Muscle layer of colon (tissue), 2 donors: ENCODE measurements around the gene MUC2.

Experiments
- H3K27ac ChIP-seq: one replicate; pipeline ENCODE4 v1.7.0; 2013; ENCODE audit warnings: low read depth, mild to moderate bottlenecking, low read length, moderate library complexity
- H3K27me3 ChIP-seq, 2 donors: one replicate each; pipeline ENCODE4 v1.7.0; 2013; ENCODE audit warnings: low read length in 2 of 2, mild to moderate bottlenecking in 2 of 2; ENCODE audit not compliant: insufficient read depth in 2 of 2, control insufficient read depth in 1 of 2
- H3K36me3 ChIP-seq: one replicate; pipeline ENCODE4 v1.7.0; 2013; ENCODE audit warnings: mild to moderate bottlenecking, low read length; ENCODE audit not compliant: insufficient read depth
- H3K4me1 ChIP-seq: one replicate; pipeline ENCODE4 v1.7.0; 2013; ENCODE audit warnings: mild to moderate bottlenecking, low read length; ENCODE audit not compliant: insufficient read depth
- H3K4me3 ChIP-seq, 2 donors: one replicate each; pipeline ENCODE4 v1.7.0; 2013; ENCODE audit warnings: low read length in 2 of 2, low read depth in 1 of 2, mild to moderate bottlenecking in 1 of 2, moderate library complexity in 1 of 2
- H3K9ac ChIP-seq: one replicate; pipeline ENCODE4 v1.7.0; 2013; ENCODE audit warnings: low read length
- H3K9me3 ChIP-seq: one replicate; pipeline ENCODE4 v1.7.0; 2013; ENCODE audit warnings: mild to moderate bottlenecking, low read length
- donor health status: abdominal sarcoma.
- donor health status: Adenocarcinoma of cecum.

MUC2 gene

DNA sequence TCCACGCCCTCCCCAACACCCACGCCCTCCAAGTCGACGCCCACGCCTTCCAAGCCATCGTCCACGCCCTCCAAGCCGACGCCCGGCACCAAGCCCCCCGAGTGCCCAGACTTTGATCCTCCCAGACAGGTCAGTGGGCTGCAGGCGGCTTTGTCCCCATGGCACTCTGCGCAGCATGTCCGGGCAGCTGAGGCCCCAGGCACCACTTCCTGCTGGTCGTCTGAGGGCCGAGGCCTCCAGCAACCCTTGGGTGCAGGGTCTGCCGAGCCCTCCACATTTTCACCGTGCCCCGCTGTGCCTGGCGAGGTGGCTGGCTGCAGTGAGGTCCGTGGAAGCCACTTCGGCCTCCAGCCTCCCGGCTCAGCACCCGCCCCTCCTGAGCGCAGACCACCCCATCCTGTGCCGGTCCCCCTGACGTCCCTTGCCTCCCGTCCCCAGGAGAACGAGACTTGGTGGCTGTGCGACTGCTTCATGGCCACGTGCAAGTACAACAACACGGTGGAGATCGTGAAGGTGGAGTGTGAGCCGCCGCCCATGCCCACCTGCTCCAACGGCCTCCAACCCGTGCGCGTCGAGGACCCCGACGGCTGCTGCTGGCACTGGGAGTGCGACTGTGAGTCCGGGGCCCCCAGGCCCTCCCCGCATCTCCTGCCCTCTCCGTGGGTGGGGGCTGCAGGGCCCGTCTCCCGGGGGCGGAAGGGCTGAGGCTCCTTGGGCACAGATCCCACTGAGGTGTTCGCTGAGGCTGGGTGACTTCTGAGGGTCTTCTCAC lies 26.8 kb downstream of the MUC2 start:
- Histone ChIP-seq H3K4me3 (no peak overlapping the region), H3K9ac (no peak overlapping the region), H3K9me3 (no peaks in the 10 kb centered on the region), H3K36me3 (no peaks in the 10 kb centered on the region), H3K27me3 (no peaks in the 10 kb centered on the region), H3K27ac (no peak overlapping the region), H3K4me1 (no peaks in the 10 kb centered on the region)

DNA sequence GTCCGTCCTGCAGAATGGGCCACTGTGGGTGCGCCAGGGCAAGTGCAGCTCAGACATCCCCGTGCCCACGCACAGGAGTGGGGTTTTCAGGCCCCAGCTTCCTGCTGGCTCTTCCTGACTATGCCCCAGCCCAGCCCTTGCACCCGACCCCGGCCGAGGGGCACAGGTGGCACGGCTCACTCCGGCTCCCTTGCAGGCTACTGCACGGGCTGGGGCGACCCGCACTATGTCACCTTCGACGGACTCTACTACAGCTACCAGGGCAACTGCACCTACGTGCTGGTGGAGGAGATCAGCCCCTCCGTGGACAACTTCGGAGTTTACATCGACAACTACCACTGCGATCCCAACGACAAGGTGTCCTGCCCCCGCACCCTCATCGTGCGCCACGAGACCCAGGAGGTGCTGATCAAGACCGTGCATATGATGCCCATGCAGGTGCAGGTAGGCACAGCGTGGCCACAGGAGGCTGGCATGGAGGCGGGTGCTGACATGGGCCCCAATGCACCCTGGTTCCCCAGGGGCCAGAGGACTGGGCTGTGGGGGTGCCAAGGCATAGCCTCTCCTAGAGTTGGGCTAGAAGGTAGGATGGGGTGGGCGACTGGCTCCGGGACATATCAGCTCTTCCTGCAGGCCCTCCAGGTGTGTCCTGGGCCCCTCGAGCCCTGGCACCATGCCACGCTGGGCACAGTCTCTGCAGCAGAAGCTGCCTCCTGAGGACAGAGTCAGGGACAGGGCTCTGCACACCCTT lies 27.7 kb downstream of the MUC2 start:
- no peak overlapping the region for H3K27ac ChIP-seq
- H3K36me3 ChIP-seq = no peaks in the 10 kb centered on the region
- H3K4me1 ChIP-seq = no peaks in the 10 kb centered on the region

GRCh38 chr11:1102996-1103395 lies 28.3 kb downstream of the MUC2 start:
- no peaks in the 10 kb centered on the region for H3K9me3 ChIP-seq
- no peaks in the 10 kb centered on the region for H3K36me3 ChIP-seq
- no peak overlapping the region for H3K9ac ChIP-seq
- no peak overlapping the region for H3K27ac ChIP-seq
- peaks cover 0 to 4% of the 10 kb centered on the region in 2 donors for H3K27me3 ChIP-seq
- no peaks in the 10 kb centered on the region for H3K4me1 ChIP-seq
- H3K4me3 ChIP-seq = no peak overlapping the region

More for the DNA sequence above, 27.7 kb downstream of the MUC2 start:
- H3K9me3 ChIP-seq = no peaks in the 10 kb centered on the region
- H3K4me3 ChIP-seq = no peak overlapping the region
- H3K9ac ChIP-seq = no peak overlapping the region
- peaks cover 0 to 3% of the 10 kb centered on the region in 2 donors for H3K27me3 ChIP-seq

- Histone ChIP-seq H3K27ac (no peak overlapping the region), H3K36me3 (no peaks in the 10 kb centered on the region), H3K9ac (no peak overlapping the region), H3K27me3 (peaks cover 0 to 4% of the 10 kb centered on the region in 2 donors), H3K4me1 (no peaks in the 10 kb centered on the region), H3K9me3 (no peaks in the 10 kb centered on the region), H3K4me3 (no peak overlapping the region)
Measured at GRCh38 chr11:1103401-1104360, 29.0 kb downstream of the MUC2 start.

GRCh38 chr11:1104411-1105182 lies 29.9 kb downstream of the MUC2 start:
- Histone ChIP-seq H3K27ac (no peak overlapping the region), H3K9ac (no peak overlapping the region), H3K36me3 (no peaks in the 10 kb centered on the region), H3K4me3 (no peak overlapping the region), H3K4me1 (no peaks in the 10 kb centered on the region), H3K27me3 (peaks cover 0 to 10% of the 10 kb centered on the region in 2 donors), H3K9me3 (no peaks in the 10 kb centered on the region)

GRCh38 chr11:1105183-1105565 lies 30.5 kb downstream of the MUC2 start:
- H3K9me3 ChIP-seq = no peaks in the 10 kb centered on the region
- no peak overlapping the region for H3K27ac ChIP-seq
- H3K9ac ChIP-seq = no peak overlapping the region
- no peaks in the 10 kb centered on the region for H3K4me1 ChIP-seq
- no peak overlapping the region for H3K4me3 ChIP-seq
- H3K27me3 ChIP-seq = peaks cover 0 to 14% of the 10 kb centered on the region in 2 donors
- no peaks in the 10 kb centered on the region for H3K36me3 ChIP-seq

GRCh38 chr11:1106387-1106786 lies 31.7 kb downstream of the MUC2 start:
- no peak overlapping the region for H3K27ac ChIP-seq
- no peaks in the 10 kb centered on the region for H3K9me3 ChIP-seq
- H3K36me3 ChIP-seq = no peaks in the 10 kb centered on the region
- no peak overlapping the region for H3K4me3 ChIP-seq
- peaks cover 0 to 14% of the 10 kb centered on the region in 2 donors for H3K27me3 ChIP-seq
- H3K9ac ChIP-seq = no peak overlapping the region
- no peaks in the 10 kb centered on the region for H3K4me1 ChIP-seq

DNA sequence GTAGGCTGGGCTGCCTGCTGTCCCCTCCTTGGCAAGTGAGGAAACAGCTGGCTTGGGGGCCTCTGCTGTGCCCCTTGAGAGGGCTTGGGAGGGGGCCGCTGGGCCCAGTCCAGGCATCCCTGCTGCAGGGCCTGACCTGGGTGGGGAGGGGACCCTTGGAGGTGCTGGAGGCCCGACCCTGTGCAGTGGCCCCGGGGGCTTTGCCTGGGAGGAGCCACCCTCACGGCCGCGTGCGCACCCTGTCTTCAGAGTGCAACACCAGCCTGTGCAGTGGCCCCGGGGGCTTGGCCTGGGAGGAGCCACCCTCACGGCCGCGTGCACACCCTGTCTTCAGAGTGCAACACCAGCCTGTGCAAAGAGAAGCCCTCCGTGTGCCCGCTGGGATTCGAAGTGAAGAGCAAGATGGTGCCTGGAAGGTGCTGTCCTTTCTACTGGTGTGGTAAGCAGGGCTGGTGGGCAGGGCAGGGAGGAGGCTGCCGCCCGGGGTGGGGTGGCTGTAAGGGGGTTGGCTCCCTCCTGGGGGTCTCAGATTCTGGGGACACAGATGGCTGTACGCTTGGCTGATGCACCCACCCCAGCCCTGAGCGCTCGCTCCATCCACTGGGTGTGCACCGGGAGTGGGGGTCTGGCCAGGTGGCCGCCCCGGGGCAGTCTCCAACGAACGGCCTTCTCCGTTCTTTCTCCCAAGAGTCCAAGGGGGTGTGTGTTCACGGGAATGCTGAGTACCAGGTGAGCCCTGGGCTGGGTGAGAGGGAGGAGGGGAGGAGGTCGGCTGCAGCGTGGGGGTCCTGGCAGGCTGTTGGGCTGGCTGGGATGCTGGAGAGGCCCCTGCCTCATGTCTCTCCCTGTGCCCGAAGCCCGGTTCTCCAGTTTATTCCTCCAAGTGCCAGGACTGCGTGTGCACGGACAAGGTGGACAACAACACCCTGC lies 32.9 kb downstream of the MUC2 start:
- no peak overlapping the region for H3K4me3 ChIP-seq
- H3K9me3 ChIP-seq = no peaks in the 10 kb centered on the region
- peaks cover 0 to 14% of the 10 kb centered on the region in 2 donors for H3K27me3 ChIP-seq
- H3K36me3 ChIP-seq = no peaks in the 10 kb centered on the region
- no peak overlapping the region for H3K9ac ChIP-seq
- no peak overlapping the region for H3K27ac ChIP-seq
- H3K4me1 ChIP-seq = no peaks in the 10 kb centered on the region

- Histone ChIP-seq H3K36me3 (no peaks in the 10 kb centered on the region), H3K4me3 (no peak overlapping the region), H3K9ac (no peak overlapping the region), H3K27me3 (peaks cover 0 to 14% of the 10 kb centered on the region in 2 donors), H3K9me3 (no peaks in the 10 kb centered on the region), H3K4me1 (no peaks in the 10 kb centered on the region), H3K27ac (no peak overlapping the region)
Measured at GRCh38 chr11:1108246-1108900, 33.7 kb downstream of the MUC2 start.
